ENCODE results near the gene PCDHA12.

The PCDHA12 gene

DNA sequence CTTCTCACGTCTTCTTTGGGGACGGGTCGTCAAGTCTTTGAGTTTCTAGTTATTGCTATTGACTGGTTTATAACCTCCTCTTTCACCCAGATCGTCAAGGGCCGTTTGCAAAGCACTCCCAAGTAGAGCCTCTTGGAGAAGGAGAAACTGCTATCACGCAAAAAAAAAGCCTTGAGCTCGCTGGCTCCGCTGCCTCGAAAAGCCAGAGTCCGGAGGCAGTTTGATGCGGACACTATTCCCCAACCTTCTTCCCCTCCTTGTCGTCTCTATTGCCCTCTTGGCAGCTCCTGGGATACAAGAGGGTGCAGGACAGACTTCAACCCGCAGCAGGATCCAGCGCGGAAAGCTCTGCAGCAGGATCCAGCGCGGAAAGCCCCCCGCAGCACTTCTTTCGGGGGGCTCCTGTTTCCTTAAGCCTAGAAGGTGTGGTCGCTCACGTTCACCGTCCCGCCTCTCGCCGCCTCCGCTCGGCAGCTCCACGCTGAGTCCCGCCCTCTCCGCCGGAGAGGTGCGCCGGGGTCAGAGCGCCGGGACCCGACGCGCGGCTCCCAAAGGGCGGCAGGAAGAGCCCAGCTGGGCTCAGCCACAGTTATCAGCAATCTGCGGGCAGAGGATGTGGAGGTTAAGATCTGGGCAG lies 50.8 kb downstream of the PCDHA12 start, which contains the start of gene PCDHAC1:
Gene PCDHAC1, plus strand, starts transcription at position 494 of the 637 bp plus-strand sequence. CDS start 594 bp downstream, outside the sequence.
- peak in 28 of 42 donors; percentile 2 to 54 (median 26) for DNase-seq
- intact Hi-C loops (cut with DNase I): loop anchor here (2.0 kb wide), 1 partner anchor 115 kb away; no protein-coding TSS in a partner anchor

DNA sequence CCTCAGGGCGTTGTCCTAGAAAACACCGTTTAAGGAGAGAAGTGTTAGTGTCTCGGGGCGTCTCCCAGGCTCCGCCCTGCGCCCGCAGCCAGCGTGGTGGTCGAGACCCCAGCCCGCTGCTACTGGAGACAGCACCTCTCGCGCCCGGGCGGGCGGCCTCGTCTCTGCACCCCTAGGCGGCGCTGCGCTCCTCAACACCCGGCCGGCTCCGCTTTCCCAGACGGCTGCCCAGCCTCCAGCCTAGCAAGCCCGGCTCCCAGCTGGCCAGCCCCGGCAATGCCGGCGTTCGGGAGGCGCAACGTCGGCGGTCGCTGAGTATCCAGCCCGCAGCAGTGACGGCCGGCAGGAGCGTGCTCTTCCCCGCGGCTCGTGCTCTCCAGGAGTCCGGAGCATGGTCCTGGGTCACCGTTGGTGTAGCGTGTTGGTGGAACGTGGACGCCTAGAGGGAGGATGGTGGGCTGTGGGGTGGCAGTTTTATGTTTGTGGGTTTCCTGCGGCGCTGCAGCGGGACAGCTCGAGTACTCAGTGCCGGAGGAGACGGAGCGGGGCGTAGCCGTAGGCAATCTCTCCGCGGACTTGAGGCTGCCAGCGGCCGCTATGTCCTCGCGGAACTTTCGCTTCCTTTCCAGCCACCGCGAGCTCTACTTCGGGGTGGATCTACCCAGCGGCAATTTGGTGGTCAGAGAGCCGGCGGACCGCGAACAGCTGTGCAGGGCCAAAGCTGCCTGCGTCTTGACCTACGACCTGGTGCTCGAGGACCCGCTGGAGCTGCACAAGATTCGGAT lies 51.5 kb downstream of the PCDHA12 start:
- intact Hi-C loops (cut with DNase I): loop anchor here (2.0 kb wide), 1 partner anchor 114 kb away; no protein-coding TSS in a partner anchor
- DNase-seq: peak; percentile 70 to 93 (median 85)

DNA sequence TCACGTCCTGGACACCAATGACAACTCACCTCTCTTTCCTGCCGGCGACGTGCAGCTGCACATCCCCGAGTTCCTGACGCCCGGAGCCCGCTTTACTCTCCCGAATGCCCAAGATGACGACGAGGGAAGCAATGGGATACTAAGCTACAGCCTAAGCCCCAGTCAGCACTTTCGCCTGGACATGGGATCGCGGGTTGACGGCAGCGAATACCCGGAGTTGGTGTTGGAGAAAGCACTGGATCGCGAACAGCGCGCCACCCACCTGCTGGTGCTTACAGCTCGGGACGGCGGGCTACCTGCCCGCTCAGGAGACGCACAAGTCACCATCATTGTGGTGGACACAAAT lies 52.1 kb downstream of the PCDHA12 start:
- peak in 5 of 42 donors; percentile 1 to 16 (median 10) for DNase-seq
- intact Hi-C loops (cut with DNase I): loop anchor here (2.0 kb wide), 1 partner anchor 114 kb away; no protein-coding TSS in a partner anchor
